ENCODE measurements around the gene KIF21A.
A peak's percentile ranks its signal among the peaks of the same experiment; 100 is the strongest.

KIF21A gene

DNA sequence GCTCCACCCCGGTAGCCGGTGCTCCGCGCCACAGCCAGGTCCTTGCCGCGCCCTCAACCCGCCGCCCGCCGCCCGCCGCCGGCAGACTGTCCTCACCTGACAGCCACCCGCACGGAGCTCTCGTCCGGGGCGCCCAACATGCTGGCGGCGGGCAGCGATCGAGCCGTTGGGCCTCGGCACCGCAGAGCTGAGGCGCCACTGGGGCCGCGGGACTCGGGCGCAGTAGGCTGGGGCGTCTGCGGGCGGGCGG is 164 bp downstream of the KIF21A start:
- no peak for FAIRE-seq
- no peak for DNase-seq (ENCODE audit: insufficient read length, low spot score)
- TF ChIP-seq POLR2A (IDR thresholded peaks at IDR 0.05; ENCODE audit: low read depth, low read length): no peak

DNA sequence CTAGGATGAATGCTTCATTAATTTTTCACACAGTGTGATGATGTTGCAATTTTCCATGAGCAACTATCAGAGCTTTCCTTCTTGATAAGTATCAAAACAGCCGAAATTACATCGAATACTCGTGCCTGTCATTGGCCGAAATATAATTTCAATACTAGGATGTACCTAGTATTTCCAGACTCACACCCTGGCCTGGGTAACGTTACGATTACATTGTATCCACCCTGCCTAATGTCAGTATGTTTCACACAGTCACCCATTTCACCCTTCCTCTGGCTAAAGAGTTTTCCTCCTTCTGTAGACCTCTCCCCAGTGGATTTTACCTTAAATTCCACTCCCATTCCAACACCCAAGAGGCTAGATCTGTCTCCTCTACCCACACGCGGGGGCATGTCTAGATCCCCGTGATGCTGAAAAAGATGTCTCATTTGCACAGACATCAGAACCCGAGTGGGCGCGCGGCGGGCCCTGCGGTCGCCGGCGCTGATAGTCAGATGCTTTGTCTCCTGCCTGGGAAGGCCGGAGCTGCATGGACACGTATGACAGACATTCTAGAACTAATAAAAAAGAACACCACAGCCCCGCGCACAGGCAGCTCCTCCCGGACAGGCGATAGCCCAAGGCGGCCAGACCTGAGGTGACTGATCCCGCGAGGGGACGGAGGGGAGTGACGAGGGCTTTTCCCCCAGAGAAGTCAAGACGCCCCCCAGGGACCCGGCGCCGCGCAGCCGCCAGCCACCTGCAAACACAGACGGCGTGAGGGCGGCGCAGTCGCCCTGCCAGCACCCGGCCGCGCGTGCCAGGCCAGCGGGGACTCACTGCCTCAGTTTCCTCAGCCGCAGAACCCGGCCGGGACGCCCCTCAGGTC is 723 bp downstream of the KIF21A start:
- DNase-seq (ENCODE audit: insufficient read length, low spot score) (no peak), FAIRE-seq (peak; percentile 30)
- no peak for TF ChIP-seq POLR2A (IDR thresholded peaks at IDR 0.05; ENCODE audit: low read depth, low read length)

DNA sequence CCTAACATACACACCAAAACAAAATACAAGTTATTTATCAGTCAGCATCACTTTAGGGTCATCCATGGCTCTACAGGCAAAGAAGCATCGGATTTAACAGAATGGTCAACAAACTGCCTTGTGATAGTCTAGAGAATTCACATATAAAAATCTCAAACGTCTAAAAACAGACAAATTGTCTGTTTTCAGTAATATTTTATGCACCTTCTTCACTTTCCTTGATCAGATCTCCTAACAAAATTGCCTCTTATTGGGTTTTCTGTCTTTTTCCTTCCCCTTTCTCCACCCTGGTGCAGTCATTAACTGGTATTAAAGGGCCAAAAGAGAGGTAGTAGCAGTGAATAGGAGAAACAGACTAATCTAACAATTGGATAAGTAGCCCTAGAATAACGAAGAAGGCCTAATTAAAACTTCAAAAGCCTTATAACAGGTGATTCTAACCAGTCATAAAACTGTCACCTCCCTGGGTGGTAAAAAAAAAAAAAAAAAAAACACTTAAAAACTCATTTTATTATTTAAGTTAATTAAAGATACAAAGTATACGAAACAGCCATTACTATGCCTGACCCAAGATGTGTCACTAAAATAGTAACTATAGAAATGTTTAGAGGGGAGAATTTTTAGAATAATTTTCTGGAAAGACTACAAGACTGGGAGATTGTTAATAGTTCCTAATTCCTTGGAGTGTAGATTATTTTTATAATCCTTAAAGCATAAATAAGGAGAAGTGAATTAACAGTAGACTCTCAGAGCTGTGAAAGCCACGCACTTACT is 1.5 kb downstream of the KIF21A start:
- no peak for TF ChIP-seq POLR2A (IDR thresholded peaks at IDR 0.05; ENCODE audit: low read depth, low read length)
- FAIRE-seq: peak; percentile 27

DNA sequence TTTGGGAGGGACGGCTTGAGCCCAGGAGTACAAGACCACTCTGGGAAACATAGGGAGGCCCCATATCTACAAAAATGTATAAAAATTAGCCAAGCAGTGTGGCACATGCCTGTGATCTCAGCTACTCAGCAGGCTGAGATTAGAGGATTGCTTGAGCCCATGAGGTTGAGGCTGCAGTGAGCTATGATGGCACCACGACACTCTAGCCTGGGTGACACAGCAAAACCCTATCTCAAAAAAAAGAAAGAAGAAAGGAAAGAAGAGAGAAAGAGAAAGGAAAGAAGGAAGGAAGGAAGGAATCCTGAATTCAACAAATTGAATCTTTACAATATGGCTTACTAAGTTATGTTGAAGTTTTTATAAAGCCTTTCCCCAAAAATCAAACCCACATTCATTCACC is 2.1 kb downstream of the KIF21A start:
- TF ChIP-seq POLR2A (IDR thresholded peaks at IDR 0.05; ENCODE audit: low read depth, low read length): no peak
- no peak for FAIRE-seq
- DNase-seq (ENCODE audit: insufficient read length, low spot score): no peak

More for the DNA sequence above, 1.5 kb downstream of the KIF21A start:
- no peak for DNase-seq (ENCODE audit: insufficient read length, low spot score)

DNA sequence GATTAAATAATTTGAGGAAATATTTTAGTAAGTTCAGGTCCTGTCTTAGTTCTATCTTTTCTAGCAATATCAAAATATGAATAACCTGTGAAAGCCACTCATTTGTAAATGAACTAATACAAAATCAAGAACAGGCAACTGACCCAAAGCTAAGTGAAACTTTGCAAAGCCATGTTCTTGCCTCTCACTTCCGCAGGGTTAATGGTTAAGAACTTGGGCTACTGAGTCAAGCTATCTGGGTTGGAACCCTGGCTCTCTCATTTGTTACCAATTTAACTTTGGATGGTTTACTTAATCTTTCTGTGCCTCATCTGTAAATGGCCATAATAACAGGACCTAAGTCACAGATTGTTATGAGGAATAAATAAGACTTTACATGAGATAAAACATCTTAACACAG is 2.8 kb downstream of the KIF21A start:
- FAIRE-seq: peak; percentile 43
- no peak for TF ChIP-seq POLR2A (IDR thresholded peaks at IDR 0.05; ENCODE audit: low read depth, low read length)

DNA sequence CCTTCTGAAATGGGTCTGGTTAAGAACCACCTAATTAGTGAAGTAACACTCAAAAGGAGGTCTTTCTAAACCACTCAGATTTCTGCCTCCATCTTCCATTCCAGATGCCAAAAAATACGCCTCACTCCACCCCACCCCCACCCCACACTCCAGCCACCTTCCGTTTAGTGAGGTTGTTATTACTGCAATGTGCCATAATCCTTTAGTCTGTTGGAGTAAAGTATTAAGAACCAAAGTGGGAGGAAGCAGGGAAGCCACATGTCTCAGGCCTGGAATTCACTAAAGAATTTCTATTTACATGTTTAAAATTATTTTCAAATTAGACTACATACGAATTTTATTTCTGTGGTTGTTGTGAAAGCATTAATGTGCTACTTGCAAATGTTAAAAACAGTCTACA is 7.4 kb downstream of the KIF21A start:
- no peak for FAIRE-seq
- DNase-seq (ENCODE audit: insufficient read length, low spot score): no peak
- no peak for TF ChIP-seq POLR2A (IDR thresholded peaks at IDR 0.05; ENCODE audit: low read depth, low read length)

More for the DNA sequence above, 2.8 kb downstream of the KIF21A start:
- DNase-seq (ENCODE audit: insufficient read length, low spot score): no peak

DNA sequence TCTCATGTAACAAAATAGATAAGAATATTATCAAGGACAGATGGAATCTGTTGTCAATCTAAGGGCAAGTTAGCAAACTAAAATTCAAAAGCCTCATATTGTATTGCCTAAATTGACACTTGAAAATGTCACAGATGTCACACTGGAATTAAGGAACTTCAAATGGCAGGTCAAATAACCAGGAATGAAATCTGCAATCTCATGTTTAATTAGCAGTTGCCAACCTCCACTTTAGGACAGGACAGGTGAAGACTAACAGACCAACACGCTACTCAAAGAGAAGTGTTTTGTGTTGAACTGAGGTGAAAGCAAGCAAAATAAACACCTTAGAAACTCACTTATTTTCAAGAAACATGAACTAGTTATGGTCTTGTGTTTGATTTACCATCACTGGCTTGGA is 11.1 kb downstream of the KIF21A start:
- no peak for FAIRE-seq
- DNase-seq (ENCODE audit: insufficient read length, low spot score): no peak
- no peak for TF ChIP-seq POLR2A (IDR thresholded peaks at IDR 0.05; ENCODE audit: low read depth, low read length)

DNA sequence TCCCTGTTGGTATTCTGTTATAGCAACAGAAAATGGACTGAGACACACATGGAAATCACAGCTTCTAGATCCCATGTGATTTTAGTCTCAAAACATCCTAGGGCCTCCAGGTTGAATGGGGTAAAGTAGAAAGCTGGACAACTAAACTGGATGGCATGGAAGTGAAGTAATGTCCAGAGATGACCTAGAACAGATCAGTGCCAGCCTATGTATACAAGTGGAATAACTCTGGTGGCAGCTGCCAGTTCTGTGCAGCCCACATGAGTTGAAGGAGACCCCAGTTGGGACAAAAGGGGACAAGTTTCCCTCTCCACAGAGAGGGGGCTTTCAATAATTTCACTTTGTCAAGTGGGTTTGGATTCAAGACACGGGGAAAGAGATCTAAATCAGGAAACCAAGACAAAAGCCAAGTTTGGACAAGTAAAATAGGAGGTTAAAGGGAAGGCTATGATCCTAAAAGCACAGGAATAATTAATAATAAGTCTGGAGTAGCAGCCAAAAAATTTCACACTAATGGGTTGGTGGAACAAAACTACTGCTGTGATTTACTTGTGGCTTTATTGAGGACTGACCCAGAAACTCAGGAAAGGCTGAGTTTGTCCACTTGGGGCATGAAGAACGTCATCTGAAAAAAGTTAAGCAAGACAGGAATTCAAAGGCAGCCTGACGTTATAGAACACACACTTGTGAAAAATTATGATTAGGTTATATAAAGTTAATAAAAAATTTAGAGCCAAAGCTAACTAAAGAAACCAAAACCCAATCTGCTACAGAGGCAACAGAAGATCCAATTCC is 11.7 kb downstream of the KIF21A start:
- DNase-seq (ENCODE audit: insufficient read length, low spot score) (no peak), FAIRE-seq (no peak)
- TF ChIP-seq POLR2A (IDR thresholded peaks at IDR 0.05; ENCODE audit: low read depth, low read length): no peak

DNA sequence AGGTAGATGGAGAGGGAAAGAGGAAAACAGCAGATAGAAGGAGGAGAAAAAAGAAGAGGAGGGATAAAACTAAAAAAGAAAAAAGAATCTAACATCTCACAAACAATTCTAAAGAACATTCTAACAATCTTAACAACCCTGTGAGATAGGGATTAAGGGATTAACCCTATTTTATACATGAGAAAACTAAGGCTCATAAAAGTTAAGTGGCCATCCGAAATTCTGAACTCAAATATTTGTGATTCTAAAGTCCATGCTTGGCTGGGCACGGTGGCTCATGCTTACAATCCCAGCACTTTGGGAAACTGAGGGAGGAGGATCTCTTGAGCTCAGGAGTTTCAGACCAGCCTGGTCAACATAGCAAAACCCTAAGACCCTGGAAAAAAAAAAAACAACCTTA is 13.1 kb downstream of the KIF21A start:
- no peak for DNase-seq (ENCODE audit: insufficient read length, low spot score)
- FAIRE-seq: no peak
- TF ChIP-seq POLR2A (IDR thresholded peaks at IDR 0.05; ENCODE audit: low read depth, low read length): no peak

DNA sequence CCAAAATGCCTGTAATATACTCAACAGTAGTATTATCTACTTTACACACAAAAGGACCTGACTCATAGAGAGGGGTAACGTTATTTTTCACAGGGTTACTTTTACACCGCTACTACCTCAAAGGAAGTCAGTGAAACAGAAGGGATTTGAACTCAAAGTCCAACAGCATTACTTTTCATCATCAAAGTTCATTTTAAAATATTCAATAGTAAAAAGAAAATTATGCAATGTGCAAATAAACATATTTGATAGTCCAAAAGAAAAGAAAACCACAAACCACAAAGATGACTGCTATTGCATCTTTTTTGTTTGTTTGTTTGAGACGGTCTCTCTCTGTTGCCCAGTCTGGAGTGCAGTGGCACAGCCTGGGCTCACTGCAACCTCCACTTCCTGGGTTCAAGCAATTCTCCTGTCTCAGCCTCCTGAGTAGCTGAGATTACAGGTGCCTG is 15.5 kb downstream of the KIF21A start:
- DNase-seq (ENCODE audit: insufficient read length, low spot score) (no peak), FAIRE-seq (peak; percentile 15)
- no peak for TF ChIP-seq POLR2A (IDR thresholded peaks at IDR 0.05; ENCODE audit: low read depth, low read length)

DNA sequence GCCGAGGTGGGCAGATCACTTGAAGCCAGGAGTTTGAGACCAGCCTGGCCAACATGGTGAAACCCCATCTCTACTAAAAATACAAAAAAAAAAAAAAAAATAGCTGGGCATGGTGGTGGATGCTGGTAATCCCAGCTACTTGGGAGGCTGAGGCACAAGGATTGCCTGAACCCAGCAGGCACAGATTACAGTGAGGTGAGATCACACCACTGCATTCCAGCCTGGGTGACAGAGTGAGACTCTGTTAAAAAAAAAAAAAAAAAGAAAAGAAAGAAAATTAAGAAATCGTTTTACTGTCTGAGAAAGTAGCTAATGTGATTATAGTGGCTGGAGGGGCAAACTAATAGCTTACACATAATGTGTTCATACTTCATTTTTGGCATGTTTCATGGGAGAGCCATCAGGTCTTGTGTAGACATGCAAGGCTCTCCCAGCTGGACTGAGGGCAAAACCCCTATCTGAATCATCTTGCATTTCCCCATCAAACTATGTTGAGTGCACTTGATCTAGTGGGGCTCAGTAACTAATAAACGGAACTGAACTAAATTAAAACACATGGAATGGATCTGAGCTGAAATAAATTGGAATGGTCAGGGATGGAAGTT is 16.2 kb downstream of the KIF21A start:
- TF ChIP-seq POLR2A (IDR thresholded peaks at IDR 0.05; ENCODE audit: low read depth, low read length): no peak
- DNase-seq (ENCODE audit: insufficient read length, low spot score): no peak
- FAIRE-seq: peak; percentile 81

DNA sequence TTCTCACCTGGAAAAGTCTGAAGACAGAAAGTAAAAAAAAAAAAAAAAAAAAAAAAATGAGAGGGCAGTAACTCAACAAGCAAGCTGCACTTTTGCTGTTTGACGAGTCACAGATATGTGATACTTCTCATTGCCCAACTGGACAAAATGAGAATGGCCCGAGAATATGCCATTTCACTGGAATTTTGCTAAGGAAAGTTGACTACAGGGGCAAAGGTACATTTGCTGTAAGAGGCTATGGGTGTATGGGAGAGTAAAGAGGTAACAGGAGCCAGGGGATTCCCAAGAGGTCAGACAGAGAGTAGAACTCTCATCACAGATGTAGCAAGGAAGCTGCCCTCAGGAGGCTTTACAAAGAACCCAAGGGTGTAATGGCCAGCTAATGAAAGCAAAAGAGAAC is 22.9 kb downstream of the KIF21A start:
- no peak for FAIRE-seq
- TF ChIP-seq POLR2A (IDR thresholded peaks at IDR 0.05; ENCODE audit: low read depth, low read length): no peak

DNA sequence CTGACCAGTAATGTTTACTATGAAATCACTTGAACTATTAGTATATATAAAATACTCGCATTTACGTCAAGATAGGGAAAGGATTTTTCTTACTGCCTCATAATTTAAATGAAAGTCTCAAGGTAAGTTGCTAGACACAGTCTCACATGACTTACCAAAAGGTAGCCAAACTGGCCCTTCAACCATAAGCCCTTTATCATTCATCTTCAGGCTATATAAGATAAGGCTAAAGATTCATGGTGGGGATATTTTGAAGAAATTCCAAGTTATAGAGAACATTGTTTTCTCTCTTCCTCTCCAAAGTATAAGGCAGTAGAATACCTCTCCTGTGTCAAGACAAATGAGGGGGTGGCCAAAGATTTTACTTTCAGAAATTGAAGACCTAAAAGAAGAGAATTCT is 23.4 kb downstream of the KIF21A start:
- FAIRE-seq (no peak), DNase-seq (ENCODE audit: insufficient read length, low spot score) (no peak)
- TF ChIP-seq POLR2A (IDR thresholded peaks at IDR 0.05; ENCODE audit: low read depth, low read length): no peak

More for the DNA sequence above, 22.9 kb downstream of the KIF21A start:
- no peak for DNase-seq (ENCODE audit: insufficient read length, low spot score)

DNA sequence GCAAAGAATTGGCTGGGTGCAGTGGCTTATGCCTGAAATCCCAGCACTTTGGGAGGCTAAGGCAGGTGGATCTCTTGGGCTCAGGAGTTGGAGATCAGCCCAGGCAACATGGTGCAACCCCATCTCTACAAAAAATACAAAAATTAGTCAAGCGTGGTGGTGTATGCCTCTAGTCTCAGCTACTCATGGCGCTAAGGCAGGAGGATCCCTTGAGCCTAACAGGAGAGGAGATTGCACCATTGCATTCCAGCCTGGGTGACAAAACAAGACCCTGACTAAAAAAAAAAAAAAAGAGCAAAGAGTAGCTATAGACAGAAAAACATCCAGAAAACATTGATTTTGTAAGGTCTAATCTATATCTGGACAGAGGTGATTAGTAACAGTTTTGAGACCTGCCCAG is 25.0 kb downstream of the KIF21A start:
- FAIRE-seq: no peak
- no peak for DNase-seq (ENCODE audit: insufficient read length, low spot score)
- no peak for TF ChIP-seq POLR2A (IDR thresholded peaks at IDR 0.05; ENCODE audit: low read depth, low read length)

All from H54 (cell line).